ENCODE measurements around the gene TCP11L2. TPM values are rescaled to one million over a fixed set of nuclear protein-coding genes. Genes with fewer than 3 reads are reported as not detected.
A peak's percentile ranks its signal among the peaks of the same experiment; 100 is the strongest.
"Not testable (repeated sequence)": the region's sequence is repeated elsewhere in the genome, so short reads cannot be mapped to it uniquely, and the experiment has no call there.

TCP11L2 gene
- total RNA-seq, 1 donor from 2014 or later, result 104 TPM

DNA sequence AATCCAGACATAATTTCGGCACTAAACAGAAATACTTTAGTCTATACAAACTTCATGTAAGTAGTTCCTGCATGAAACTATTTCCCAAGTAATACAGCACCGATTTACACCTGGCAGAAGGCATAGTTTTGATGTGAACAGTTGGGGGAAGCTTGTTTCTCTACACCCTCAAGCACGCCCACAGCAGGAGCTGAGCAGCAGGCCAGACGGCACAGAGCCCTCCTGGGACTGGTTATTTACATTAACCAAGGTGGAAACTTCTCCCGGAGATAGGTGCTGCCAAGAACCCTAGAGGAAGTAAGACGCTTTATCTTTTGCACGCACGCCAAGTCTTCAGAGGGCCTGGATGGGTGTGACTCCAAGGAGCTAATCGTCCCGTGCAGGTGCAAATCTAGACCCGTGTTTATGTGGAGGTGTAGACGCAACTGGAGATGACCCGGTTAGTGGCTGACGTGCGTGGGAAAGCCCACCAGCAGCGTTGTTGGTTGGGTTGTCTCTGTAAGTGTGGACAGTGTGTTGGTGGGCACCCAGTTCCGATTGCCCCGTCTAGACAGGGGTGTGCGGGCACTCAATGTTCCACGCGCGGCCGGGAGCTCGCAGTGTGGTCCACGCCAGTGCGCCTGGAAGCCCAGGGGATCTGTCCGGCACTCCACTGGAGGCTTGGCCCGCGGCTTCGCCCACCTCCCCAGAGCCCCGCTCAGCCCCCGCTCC lies 767 bp upstream of the TCP11L2 start:
- ATAC-seq (peak; percentile 17), DNase-seq (peak; percentile 55)
- intact Hi-C loops (cut with micrococcal nuclease), result no loop called here

DNA sequence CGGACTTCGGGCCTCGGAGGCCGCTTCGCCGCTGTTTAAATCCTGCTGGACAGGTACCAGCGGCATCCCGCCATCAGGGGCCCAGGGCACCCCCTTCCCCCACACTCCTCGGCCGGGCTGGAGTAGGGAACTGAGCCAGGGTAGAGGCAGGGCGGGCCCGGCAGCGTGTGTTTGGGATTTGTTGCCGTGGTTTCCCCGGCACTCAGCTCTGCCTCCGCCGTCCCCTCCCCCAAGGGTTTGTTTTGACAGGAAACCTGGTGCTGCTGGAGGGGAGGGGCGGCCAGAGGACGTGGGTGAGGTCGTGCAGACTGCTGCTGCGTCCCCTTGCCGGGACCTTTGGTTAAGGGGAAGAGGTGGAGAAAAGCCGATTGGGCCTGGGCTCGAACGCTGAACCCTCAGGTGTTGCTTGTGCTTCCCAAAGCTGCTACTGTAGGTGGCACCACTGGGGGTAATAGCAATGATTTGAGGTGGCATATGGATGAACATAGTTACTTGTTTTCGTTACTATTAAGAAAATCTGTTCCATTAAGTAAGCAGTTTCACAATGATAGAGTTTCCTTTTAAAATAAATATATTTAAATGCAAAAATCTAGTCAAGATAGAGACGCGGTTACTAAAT lies 778 bp downstream of the TCP11L2 start:
- DNase-seq, result peak; percentile 95
- intact Hi-C loops (cut with micrococcal nuclease), result no loop called here

DNA sequence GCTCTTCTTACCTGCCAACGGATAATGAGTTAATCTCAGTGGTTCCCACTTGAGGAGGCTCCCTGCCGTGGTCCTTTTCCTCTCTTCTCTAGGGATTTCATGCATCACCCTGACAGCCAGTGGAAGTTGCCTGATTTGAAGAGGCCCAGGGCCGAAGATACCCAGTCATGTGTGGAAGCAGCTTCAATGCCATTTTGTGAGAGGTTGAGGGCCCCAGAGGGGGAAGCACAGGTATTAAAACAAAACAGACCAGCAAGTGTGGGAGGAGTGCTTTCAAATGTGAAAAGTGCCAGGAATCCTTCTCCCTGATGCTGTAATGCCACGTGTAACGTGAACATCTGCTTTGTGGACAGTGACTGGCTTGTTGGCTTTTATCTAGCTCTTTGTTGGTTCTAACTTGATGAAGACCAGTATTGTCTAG lies 1.5 kb downstream of the TCP11L2 start:
- intact Hi-C loops (cut with micrococcal nuclease), result no loop called here
- ATAC-seq (no peak), DNase-seq (no peak)

More for the DNA sequence above, 778 bp downstream of the TCP11L2 start:
- ATAC-seq, result peak; percentile 84

DNA sequence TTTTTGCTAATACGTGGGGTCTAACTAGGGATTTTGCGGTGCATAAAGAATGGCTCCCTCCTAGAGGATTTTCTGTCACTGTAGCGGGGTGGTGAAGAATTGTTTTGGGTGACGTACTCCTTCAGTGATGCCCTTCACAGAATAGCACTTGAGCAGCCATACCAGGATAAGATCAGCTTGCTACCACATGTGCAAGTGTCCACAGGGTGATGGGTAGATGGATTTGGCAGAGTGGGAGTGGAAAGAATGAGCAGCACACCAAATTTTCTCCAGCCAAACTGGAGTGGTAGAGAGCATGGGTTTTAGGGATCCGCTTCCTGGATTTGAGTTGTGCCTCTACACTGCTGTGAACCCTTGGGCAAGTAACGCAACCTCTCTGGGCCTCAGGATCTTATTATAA lies 2.3 kb downstream of the TCP11L2 start:
- no peak for DNase-seq
- intact Hi-C loops (cut with micrococcal nuclease), result no loop called here
- peak; percentile 22 for ATAC-seq

DNA sequence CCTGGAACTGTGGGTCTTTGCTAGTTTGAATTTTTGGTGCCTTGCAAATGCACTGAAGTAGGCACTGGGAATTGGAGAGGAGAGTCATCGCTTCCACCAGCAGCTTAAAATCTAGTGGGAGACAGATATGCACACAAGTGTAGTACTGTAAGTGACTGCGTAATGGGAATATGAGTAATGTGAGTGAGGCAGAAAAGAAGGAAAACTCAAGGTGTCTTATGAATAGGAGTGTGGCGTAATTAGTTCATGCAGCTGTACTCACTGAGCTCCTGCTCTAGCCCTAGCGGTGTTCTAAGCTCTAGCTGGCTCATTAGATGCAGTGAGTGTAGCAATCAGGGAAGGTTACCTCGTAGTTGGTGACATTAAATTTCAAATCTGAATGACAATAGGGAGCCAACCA lies 2.8 kb downstream of the TCP11L2 start:
- no peak for ATAC-seq
- intact Hi-C loops (cut with micrococcal nuclease), result no loop called here

DNA sequence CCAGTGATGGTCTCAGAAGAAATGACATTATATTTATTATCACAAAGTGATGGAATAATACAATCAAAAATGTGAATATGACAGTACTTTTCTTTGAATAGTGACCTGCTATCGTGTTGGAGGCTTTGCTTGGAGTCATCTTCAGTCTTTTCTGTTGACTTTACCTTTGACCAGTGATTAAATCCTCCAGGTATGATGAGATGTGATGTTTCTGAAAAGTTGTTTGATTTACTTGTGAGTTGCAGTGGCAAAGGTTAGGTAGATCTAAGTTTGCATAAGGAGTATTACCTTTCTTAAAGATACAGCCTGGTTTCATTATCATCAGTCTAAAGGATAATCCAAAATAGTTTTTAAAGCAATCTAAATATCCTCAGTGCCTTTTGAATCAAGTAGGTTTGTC lies 4.6 kb downstream of the TCP11L2 start:
- intact Hi-C loops (cut with micrococcal nuclease), result no loop called here
- ATAC-seq (no peak), DNase-seq (no peak)

More for the DNA sequence above, 2.8 kb downstream of the TCP11L2 start:
- no peak for DNase-seq

DNA sequence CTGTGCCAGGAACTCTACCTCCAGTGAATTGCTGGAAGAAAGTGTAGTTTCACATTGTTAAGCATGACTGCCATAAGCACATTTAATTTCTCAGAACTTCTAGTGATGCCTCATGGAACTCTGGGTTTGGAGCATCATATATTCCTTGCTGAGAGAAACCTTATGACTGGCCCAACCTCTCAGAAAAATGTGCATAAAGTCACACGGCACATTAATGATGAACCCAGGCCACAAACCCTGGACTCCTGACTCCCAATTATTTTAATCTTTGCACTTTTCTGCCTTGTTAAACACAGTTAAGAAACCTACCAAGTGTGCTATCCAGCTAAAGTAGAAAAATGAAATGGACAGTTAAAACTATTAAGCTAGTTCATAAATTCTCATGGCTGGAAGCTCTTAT lies 5.6 kb downstream of the TCP11L2 start:
- no peak for DNase-seq
- no peak for ATAC-seq
- intact Hi-C loops (cut with micrococcal nuclease), result no loop called here

DNA sequence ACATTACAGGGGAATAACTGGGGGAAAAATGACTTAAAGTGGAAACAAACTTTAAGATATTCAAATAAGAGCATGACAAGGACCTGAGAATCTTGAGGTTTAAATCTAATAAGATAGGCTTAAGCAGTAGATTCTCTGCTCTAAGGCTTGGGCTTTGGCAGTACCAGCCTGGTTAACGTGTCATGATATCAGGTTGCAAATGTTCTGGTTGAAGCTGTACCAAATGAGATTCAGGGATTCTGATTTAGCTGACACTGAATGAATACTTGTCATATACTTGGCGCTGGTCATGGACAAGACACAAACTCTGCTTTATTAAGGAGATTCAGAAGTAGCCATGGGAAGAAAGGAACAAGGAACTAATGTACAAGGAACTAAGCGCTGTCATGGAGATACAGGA lies 6.1 kb downstream of the TCP11L2 start:
- intact Hi-C loops (cut with micrococcal nuclease), result no loop called here

DNA sequence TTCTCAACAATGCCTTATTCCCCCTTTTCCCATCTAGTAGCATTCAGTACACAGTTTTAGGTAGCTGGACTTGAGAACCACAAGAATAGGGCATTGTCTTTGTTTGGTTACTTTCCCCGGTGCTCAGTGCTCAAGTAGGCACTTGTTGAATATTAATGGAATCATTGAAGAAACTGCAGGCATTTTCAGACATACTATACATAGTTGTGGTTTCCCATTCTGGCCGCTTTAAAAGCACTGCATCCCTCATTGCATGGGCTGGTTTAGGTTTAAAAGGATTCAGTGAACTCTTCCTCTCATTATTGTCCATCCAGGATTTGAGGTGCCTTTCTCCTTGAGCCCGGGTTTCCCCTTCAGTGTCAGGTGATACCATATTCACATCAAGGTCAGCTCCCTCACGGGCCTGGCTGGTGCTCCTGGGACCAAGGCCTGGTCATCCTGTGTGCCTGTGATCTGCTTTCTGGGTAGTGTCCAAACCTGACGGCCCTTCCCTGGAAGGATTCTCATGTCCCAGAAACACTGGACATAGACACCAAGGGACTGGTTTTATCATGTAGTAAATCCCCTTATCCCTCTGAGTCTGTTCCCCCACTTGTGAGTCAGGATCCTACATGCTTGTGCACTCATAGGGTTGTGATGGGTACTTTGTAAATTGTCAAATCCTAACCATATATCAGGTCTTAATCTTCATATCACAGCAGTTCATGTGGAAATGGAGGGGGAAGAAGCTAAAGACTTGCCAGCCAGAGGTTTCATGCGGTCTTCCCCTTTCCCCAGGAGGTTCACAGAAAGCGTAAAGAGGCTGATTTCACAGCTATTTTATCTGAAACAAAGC lies 7.4 kb downstream of the TCP11L2 start:
- DNase-seq (peak; percentile 36), ATAC-seq (peak; percentile 48)
- intact Hi-C loops (cut with micrococcal nuclease), result no loop called here

More for the DNA sequence above, 6.1 kb downstream of the TCP11L2 start:
- ATAC-seq, result peak; percentile 30
- DNase-seq, result no peak

DNA sequence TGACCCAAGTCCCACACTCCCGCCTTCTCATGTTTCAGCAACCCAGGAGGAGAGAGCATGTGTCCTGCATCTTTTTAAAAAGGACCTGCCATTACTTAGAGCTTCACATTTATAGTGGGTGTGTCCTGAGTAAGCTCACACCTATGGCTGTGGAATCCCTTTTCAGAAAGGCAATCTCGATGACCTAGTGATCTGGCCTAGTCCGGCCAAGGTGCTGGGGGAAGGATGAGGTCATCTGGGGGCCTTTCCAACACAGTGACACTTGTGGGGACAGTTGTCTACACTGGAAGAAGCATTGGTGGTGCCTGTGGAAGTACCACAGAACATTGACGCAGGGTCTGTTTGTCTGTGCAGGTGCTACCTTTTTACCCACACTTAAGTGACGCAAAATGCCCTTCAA lies 8.2 kb downstream of the TCP11L2 start:
- no peak for DNase-seq
- intact Hi-C loops (cut with micrococcal nuclease), result no loop called here
- peak; percentile 27 for ATAC-seq

DNA sequence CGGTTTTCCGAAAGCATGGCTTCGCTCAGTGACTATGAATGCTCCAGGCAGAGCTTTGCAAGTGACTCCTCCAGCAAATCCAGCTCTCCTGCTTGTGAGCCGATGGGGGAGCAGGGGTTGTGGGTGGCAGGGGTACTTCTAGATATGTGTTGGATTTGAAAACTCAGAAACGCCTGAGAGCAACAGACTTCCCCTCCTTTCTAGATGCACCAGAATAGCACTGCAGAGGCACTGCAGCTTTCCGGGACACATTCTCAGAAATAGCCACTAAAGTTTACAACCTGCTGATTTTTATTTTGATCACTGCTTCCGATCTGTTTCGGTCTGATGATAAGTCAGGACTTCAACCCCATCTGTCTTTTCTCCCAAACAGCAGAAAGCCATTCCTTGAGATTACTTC lies 8.6 kb downstream of the TCP11L2 start:
- no peak for ATAC-seq
- no peak for DNase-seq
- intact Hi-C loops (cut with micrococcal nuclease), result no loop called here

DNA sequence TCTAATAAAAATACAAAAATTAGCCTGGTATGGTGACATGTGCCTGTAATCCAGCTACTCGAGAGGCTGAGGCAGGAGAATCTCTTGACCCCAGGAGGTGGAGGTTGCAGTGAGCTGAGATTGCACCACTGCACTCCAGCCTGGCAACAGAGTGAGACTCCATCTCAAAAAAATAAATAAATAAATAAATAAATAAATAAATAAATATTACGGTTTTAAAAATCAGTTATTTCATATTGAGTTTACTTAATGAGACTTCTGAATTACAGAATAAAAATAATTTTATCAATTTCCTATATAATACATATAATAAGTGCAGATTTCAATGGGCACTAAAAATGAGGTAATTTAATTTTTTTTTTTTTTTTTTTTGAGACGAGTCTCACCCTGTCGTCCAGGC lies 10.9 kb downstream of the TCP11L2 start:
- intact Hi-C loops (cut with micrococcal nuclease); ATAC-seq; DNase-seq: not testable (repeated sequence)

DNA sequence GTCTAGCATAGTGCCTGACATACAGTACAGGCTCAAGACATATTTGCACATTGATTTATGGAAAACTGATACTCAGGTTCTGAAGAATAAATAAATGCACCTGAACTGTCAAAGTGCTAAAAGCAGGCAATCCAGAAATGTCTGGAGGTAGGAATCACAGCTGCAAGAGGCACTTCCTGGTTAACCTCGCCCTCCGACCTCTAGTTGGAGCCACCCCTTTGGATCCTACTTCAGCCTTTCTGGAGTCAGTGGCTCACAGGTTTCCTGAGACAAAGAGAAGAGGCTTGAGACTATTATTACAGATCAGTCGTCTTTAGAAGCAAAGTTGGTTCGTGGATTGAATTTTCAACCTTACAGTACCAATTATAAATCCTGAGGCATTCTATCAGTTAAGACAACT lies 13.0 kb downstream of the TCP11L2 start:
- ATAC-seq (no peak), DNase-seq (no peak)
- intact Hi-C loops (cut with micrococcal nuclease), result no loop called here

DNA sequence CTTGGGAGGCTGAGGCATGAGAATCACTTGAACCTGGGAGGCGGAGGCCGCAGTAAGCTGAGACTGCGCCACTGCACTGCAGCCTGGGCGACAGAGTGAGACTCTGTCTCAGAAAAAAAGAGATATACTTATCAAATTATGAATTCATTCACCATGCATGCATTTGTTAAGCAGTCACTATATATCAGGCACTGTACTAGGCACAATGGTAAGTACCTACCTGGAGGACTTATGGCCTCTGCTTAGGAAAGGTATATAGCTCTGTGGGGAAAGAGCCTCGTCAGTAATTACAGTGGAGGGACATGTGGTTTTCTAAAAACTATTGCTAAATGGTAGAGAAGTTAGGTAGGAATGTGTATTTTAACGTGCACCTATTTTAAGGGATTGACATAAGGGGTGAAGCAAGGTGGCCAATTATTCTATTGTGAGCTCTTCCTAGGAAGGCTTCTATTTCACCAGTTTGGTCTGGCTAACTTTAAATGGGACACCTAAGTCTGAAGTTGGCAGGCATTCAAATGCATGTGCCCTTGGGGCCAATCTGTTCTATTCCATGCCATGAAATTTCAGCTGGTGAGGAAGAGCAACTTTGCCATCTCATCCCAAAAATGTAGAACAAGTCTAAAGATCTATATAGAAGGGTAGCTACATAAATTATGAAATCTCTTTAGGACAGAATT lies 15.0 kb downstream of the TCP11L2 start:
- no peak for DNase-seq
- intact Hi-C loops (cut with micrococcal nuclease), result no loop called here
- peak; percentile 64 for ATAC-seq

DNA sequence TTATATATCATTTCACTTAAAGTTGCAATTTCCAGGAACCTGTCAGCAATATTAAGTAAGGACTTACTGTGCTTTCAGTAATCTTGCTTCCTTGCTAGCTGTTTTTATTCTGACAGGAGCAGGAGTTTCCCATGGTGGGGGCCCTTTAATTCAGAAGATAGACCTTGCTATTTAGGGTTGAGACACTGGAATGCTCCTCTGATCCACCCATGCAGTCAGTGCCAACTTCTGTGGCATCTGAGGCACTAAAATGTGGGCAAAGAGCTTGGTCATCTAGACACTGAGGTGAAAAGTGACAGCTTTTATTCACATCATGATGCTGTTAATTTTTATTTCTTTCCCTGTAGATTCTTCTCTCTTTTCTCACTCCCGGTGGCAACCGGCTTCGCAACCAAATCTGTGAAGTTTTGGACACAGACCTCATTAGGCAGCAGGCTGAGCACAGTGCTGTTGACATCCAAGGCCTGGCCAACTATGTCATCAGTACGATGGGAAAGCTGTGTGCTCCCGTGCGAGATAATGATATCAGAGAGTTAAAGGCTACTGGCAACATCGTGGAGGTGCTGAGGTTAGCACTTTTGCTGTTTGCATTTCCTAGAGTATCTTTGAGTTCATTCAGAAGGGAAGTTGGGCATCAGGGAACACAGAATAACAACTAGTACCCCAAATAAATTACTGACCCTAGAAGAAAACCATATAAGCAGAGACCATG lies 18.8 kb downstream of the TCP11L2 start:
- peak; percentile 54 for DNase-seq

DNA sequence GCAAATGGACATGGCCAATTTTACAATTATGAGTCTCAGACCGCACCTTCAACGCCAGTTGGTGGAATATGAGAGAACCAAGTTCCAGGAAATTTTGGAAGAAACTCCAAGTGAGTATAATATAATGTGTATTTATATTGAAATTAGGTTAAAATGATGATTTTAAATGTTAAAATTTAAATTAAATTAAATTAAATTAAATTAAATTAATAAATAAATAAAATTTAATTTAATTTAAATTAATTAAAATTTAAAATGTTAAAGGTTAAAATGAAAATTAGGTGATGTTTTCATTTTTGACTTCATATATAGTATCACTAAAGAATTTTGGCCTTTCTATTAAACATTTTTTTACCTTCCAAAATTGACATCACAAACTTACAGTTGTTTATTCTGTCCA lies 21.0 kb downstream of the TCP11L2 start:
- intact Hi-C loops (cut with micrococcal nuclease), result no loop called here
- DNase-seq, result no peak
- no peak for ATAC-seq

More for the DNA sequence above, 18.8 kb downstream of the TCP11L2 start:
- intact Hi-C loops (cut with micrococcal nuclease), result no loop called here
- ATAC-seq, result peak; percentile 86

DNA sequence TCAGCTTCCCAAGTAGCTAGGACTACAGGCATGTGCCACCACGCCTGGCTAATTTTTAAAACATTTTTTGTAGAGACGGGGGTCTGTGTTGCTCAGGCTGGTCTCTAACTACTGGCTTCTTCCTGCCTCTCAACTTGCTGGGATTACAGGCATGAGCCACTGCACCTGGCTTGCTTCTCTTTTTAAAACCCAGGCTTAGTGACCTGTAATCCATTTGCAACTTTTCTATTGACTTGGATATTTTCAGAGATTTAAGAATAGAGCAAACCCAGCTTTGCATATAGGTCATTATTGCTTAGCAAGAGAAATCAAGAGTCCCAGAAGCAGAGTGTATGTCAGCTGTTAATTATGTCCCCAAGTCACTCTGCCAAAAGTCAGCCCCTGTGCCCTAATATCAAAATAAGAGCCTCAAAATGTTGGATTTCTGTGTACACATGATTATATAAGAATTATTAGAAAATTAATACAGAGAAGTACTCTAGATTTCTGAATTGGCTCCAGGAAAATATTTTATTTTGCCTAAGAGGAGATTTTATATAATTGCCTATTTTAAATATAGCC lies 24.9 kb downstream of the TCP11L2 start:
- ATAC-seq, result no peak
- intact Hi-C loops (cut with micrococcal nuclease), result no loop called here
- DNase-seq, result no peak

DNA sequence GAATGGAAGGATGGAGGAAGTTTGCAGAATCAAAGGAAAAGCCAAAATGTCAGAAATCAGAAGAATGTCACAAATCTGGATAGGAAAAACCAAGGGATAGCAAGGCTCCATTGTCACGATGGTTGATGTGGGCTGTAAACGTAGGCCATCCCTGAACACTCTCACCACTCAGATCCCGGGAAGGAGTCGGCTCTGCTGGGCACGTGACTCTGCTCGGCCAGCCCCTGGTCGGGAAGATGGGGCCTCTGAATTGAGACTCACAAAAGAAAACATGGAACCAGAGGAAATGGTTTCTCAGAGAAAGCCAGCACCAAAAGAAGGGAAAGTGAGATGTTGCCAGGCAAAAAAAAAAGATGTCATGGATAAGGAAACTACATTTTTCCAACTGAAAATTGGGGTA lies 26.2 kb downstream of the TCP11L2 start:
- ATAC-seq, result no peak
- DNase-seq, result no peak
- intact Hi-C loops (cut with micrococcal nuclease), result no loop called here
